Fibroblast of villous mesenchyme (primary cell): ENCODE results near the gene CDH20. TPM values are rescaled to one million over a fixed set of nuclear protein-coding genes. Genes with fewer than 3 reads are reported as not detected.

Experiments
- DNase-seq: peaks from one replicate; pipeline ENCODE4 v3.0.0-alpha.2; 2010; ENCODE audit warnings: low read depth
- H3K4me3 ChIP-seq: 2 replicates; pipeline ENCODE4 v1.5.1; 2011; ENCODE audit warnings: low read depth, mild to moderate bottlenecking, low read length
- CTCF ChIP-seq: IDR thresholded peaks from 2 replicates; pipeline ENCODE4 v1.5.1; 2012; ENCODE audit warnings: low read depth, mild to moderate bottlenecking, low read length; ENCODE audit not compliant: insufficient read depth
- total RNA-seq: library from RNA; depleted of rRNA; stranded (reverse); fragments of >200 nt; gene quantifications from 2 replicates; pipeline ENCODE4 v1.2.3, GENCODE V29; 2012

The CDH20 gene
- total RNA-seq, 1 donor = under 0.01 TPM

- TF ChIP-seq CTCF = no peak
- H3K4me3 ChIP-seq = no peak overlapping the region
- DNase-seq = no peak
Measured at GRCh38 chr18:61471541-61471940, 138.3 kb downstream of the CDH20 start.

- no peak overlapping the region for H3K4me3 ChIP-seq
- no peak for DNase-seq
- TF ChIP-seq CTCF = no peak
Measured at GRCh38 chr18:61471942-61472341, 138.7 kb downstream of the CDH20 start.

GRCh38 chr18:61474341-61474740, 141.1 kb downstream of the CDH20 start:
- no peak for DNase-seq
- TF ChIP-seq CTCF = no peak
- no peak overlapping the region for H3K4me3 ChIP-seq

GRCh38 chr18:61474918-61475317, 141.7 kb downstream of the CDH20 start:
- DNase-seq = no peak
- TF ChIP-seq CTCF = no peak
- H3K4me3 ChIP-seq = no peak overlapping the region

GRCh38 chr18:61475931-61476330, 142.7 kb downstream of the CDH20 start:
- no peak for TF ChIP-seq CTCF
- DNase-seq = no peak

DNA sequence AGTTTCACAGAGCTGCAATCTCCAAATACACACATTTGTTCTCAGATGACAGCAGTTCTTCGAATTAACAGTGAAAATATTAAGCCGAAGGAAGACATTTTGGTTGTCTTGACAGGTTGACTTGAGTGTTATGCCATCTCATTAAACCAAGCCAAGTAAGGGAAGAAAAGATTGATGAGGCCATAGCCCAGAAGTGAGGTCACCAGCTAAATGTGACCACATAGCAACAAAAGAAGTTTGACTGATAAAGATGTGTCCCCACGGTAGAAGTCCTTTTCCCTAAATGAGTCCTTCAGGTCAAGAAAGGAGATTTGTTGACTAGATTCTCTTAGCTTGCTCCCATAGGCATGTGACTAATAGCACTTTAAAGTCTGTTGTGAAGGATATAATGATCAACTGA, 156.1 kb downstream of the CDH20 start:
- DNase-seq = no peak
- no peak for TF ChIP-seq CTCF
- no peak overlapping the region for H3K4me3 ChIP-seq

More at GRCh38 chr18:61475931-61476330, 142.7 kb downstream of the CDH20 start:
- no peak overlapping the region for H3K4me3 ChIP-seq

- no peak for DNase-seq
- TF ChIP-seq CTCF = no peak
- H3K4me3 ChIP-seq = no peak overlapping the region
Measured at GRCh38 chr18:61496374-61496773, 163.1 kb downstream of the CDH20 start.
